Astrocyte (in vitro differentiated cells and primary cell): ENCODE measurements around the gene DNAJC5. TPM values are rescaled to one million over a fixed set of nuclear protein-coding genes. Genes with fewer than 3 reads are reported as not detected.
"Not testable (repeated sequence)": the region's sequence is repeated elsewhere in the genome, so short reads cannot be mapped to it uniquely, and the experiment has no call there.

Source experiments
- DNase-seq: peaks from one replicate; pipeline ENCODE4 v3.0.0-alpha.2; 2010; ENCODE audit warnings: low read depth
- FAIRE-seq: peaks from 2 replicates; lab custom pipeline; 2011; peaks lifted over from hg19 to GRCh38; lab: Jason Lieb, UNC
- H2AFZ ChIP-seq: 2 replicates; pipeline ENCODE4 v1.6.0; 2012; ENCODE audit warnings: low read depth, low read length, inconsistent platforms
- H3K27ac ChIP-seq: 2 replicates; pipeline ENCODE4 v1.5.1; 2011; ENCODE audit warnings: low read depth, low read length, inconsistent platforms
- H3K27me3 ChIP-seq: 2 replicates; pipeline ENCODE4 v1.6.0; 2011; ENCODE audit warnings: low read length, inconsistent platforms; ENCODE audit not compliant: insufficient read depth
- H3K36me3 ChIP-seq: 2 replicates; pipeline ENCODE4 v1.5.1; 2011; ENCODE audit warnings: low read length, inconsistent platforms; ENCODE audit not compliant: insufficient read depth
- H3K4me1 ChIP-seq: 2 replicates; pipeline ENCODE4 v1.5.1; 2011; ENCODE audit warnings: low read length, inconsistent platforms; ENCODE audit not compliant: insufficient read depth
- H3K4me2 ChIP-seq: 2 replicates; pipeline ENCODE4 v1.6.0; 2012; ENCODE audit warnings: low read length, inconsistent platforms
- H3K4me3 ChIP-seq: 2 replicates; pipeline ENCODE4 v1.5.1; 2011; ENCODE audit warnings: low read depth, mild to moderate bottlenecking, low read length, inconsistent platforms; ENCODE audit not compliant: insufficient read depth
- H3K79me2 ChIP-seq: 2 replicates; pipeline ENCODE4 v1.6.0; 2012; ENCODE audit warnings: mild to moderate bottlenecking, low read length, inconsistent platforms; ENCODE audit not compliant: insufficient read depth
- H3K9ac ChIP-seq: 2 replicates; pipeline ENCODE4 v1.6.0; 2012; ENCODE audit warnings: mild to moderate bottlenecking, low read length, inconsistent platforms
- H3K9me3 ChIP-seq: 2 replicates; pipeline ENCODE4 v1.5.1; 2012; ENCODE audit warnings: low read depth, mild to moderate bottlenecking, low read length, inconsistent platforms; ENCODE audit not compliant: insufficient read depth
- H4K20me1 ChIP-seq: 2 replicates; pipeline ENCODE4 v1.6.0; 2012; ENCODE audit warnings: low read length, inconsistent platforms; ENCODE audit not compliant: insufficient read depth
- H3K27ac Mint-ChIP-seq: one replicate; pipeline ENCODE4 v1.8.0; 2021; ENCODE audit warnings: mild to moderate bottlenecking, mixed read lengths; ENCODE audit not compliant: unreplicated experiment
- H3K27me3 Mint-ChIP-seq: one replicate; pipeline ENCODE4 v1.8.0; 2021; ENCODE audit warnings: low read depth, mixed read lengths; ENCODE audit not compliant: unreplicated experiment
- H3K36me3 Mint-ChIP-seq: one replicate; pipeline ENCODE4 v1.8.0; 2021; ENCODE audit warnings: low read depth, mixed read lengths; ENCODE audit not compliant: unreplicated experiment
- H3K4me1 Mint-ChIP-seq: one replicate; pipeline ENCODE4 v1.8.0; 2021; ENCODE audit warnings: low read depth, mixed read lengths; ENCODE audit not compliant: unreplicated experiment
- H3K4me3 Mint-ChIP-seq: one replicate; pipeline ENCODE4 v1.8.0; 2021; ENCODE audit warnings: mild to moderate bottlenecking, moderate library complexity, mixed read lengths; ENCODE audit not compliant: unreplicated experiment
- H3K9me3 Mint-ChIP-seq: one replicate; pipeline ENCODE4 v1.8.0; 2021; ENCODE audit warnings: mild to moderate bottlenecking, mixed read lengths; ENCODE audit not compliant: unreplicated experiment
- CTCF ChIP-seq: IDR thresholded peaks from 2 replicates; pipeline ENCODE4 v1.5.1; 2011; ENCODE audit warnings: low read depth, mild to moderate bottlenecking, inconsistent platforms, low read length, moderate library complexity; ENCODE audit not compliant: insufficient read depth
- EZH2 ChIP-seq: IDR thresholded peaks from 2 replicates; pipeline ENCODE4 v1.6.1; 2012; ENCODE audit warnings: mild to moderate bottlenecking, low read length, inconsistent platforms; ENCODE audit not compliant: insufficient read depth
- total RNA-seq: library from RNA; stranded (reverse); gene quantifications from 2 replicates; pipeline ENCODE4 v1.2.1, GENCODE V29; 2021

DNAJC5 gene
- total RNA-seq, 1 donor from 2014 or later = 64.6 TPM

GRCh38 chr20:63848003-63848911 is 46.7 kb upstream of the DNAJC5 start:
- no peaks in the 10 kb centered on the region for H3K27me3 ChIP-seq
- H3K27ac ChIP-seq = no peak overlapping the region
- Mint-ChIP-seq H3K4me3 (no peak overlapping the region), H3K27ac (no peak overlapping the region), H3K4me1 (peaks cover 2% of the 10 kb centered on the region), H3K36me3 (no peaks in the 10 kb centered on the region), H3K27me3 (peaks cover 6% of the 10 kb centered on the region), H3K9me3 (no peaks in the 10 kb centered on the region)
- H3K4me3 ChIP-seq = no peak overlapping the region
- no peaks in the 10 kb centered on the region for H3K36me3 ChIP-seq
- DNase-seq = no peak
- H4K20me1 ChIP-seq = no peaks in the 10 kb centered on the region
- no peak overlapping the region for H3K9ac ChIP-seq
- H3K79me2 ChIP-seq = no peaks in the 10 kb centered on the region
- no peaks in the 10 kb centered on the region for H3K9me3 ChIP-seq
- no peak for FAIRE-seq
- H3K4me2 ChIP-seq = peak overlapping the region; percentile 61
- peaks cover 20% of the 10 kb centered on the region for H3K4me1 ChIP-seq
- H2AFZ ChIP-seq = peak overlapping the region; percentile 70
- no peak for TF ChIP-seq CTCF
- TF ChIP-seq EZH2 = no peak

- peaks cover 39% of the 10 kb centered on the region for H3K4me1 ChIP-seq
- peak overlapping the region; percentile 9 for H3K4me3 Mint-ChIP-seq
Observed at GRCh38 chr20:63850689-63851547, 44.0 kb upstream of the DNAJC5 start.

GRCh38 chr20:63851548-63851943 is 43.4 kb upstream of the DNAJC5 start:
- H3K79me2 ChIP-seq, H3K4me2 ChIP-seq, H3K4me1 Mint-ChIP-seq, H3K9me3 ChIP-seq, H4K20me1 ChIP-seq, DNase-seq, H3K9ac ChIP-seq, H3K9me3 Mint-ChIP-seq, H2AFZ ChIP-seq, H3K4me3 ChIP-seq, H3K27ac ChIP-seq, H3K27me3 Mint-ChIP-seq, FAIRE-seq, H3K36me3 Mint-ChIP-seq, H3K36me3 ChIP-seq, H3K27me3 ChIP-seq, H3K4me3 Mint-ChIP-seq, H3K27ac Mint-ChIP-seq: not testable (repeated sequence)
- peaks cover 33% of the 10 kb centered on the region for H3K4me1 ChIP-seq

More at GRCh38 chr20:63850689-63851547, 44.0 kb upstream of the DNAJC5 start:
- Histone ChIP-seq H3K9ac (no peak overlapping the region), H4K20me1 (no peaks in the 10 kb centered on the region), H3K36me3 (no peaks in the 10 kb centered on the region), H3K4me3 (no peak overlapping the region), H3K27me3 (peaks cover 4% of the 10 kb centered on the region), H3K4me2 (no peak overlapping the region), H3K27ac (no peak overlapping the region), H3K79me2 (no peaks in the 10 kb centered on the region), H2AFZ (no peak overlapping the region), H3K9me3 (no peaks in the 10 kb centered on the region)
- H3K27ac Mint-ChIP-seq = no peak overlapping the region
- TF ChIP-seq CTCF (no peak), EZH2 (no peak)
- no peaks in the 10 kb centered on the region for H3K9me3 Mint-ChIP-seq
- DNase-seq (no peak), FAIRE-seq (no peak)
- no peaks in the 10 kb centered on the region for H3K36me3 Mint-ChIP-seq
- H3K4me1 Mint-ChIP-seq = peaks cover 2% of the 10 kb centered on the region
- no peaks in the 10 kb centered on the region for H3K27me3 Mint-ChIP-seq

GRCh38 chr20:63853733-63854068 is 41.2 kb upstream of the DNAJC5 start:
- FAIRE-seq, H3K4me1 Mint-ChIP-seq, H3K4me3 Mint-ChIP-seq, H2AFZ ChIP-seq, H3K9ac ChIP-seq, H3K36me3 ChIP-seq, H3K9me3 Mint-ChIP-seq, H3K27ac Mint-ChIP-seq, H3K4me2 ChIP-seq, H3K4me3 ChIP-seq, H3K27ac ChIP-seq, H3K36me3 Mint-ChIP-seq, H3K27me3 Mint-ChIP-seq, H3K9me3 ChIP-seq, H3K79me2 ChIP-seq, H4K20me1 ChIP-seq, DNase-seq, H3K27me3 ChIP-seq: not testable (repeated sequence)
- peaks cover 28% of the 10 kb centered on the region for H3K4me1 ChIP-seq
